Ovary (tissue), 3 donors: Measurements from ENCODE around the gene UGT2A3.

ENCODE experiments used
- CTCF ChIP-seq, 3 donors: fragments of 450-650 bp in 2 of 3; fragments of 200-600 bp in 1 of 3; IDR thresholded peaks; one replicate each; pipeline versions ENCODE4 v1.5.1 to v1.8.0; 2016 to 2022; ENCODE audit warnings: antibody characterized with exemption in 3 of 3, mild to moderate bottlenecking in 1 of 3
- EP300 ChIP-seq: sonication (generic); formaldehyde crosslinking; IDR thresholded peaks from one replicate; pipeline ENCODE4 v1.6.1; 2017; ENCODE audit warnings: antibody characterized with exemption
- POLR2A ChIP-seq: fragments of 450-650 bp; IDR thresholded peaks from one replicate; pipeline ENCODE4 v1.6.1; 2017; ENCODE audit warnings: antibody characterized with exemption, mild to moderate bottlenecking, moderate library complexity
- donor health status: DM: no; HTN: no; CAD: no.

- TF ChIP-seq CTCF (IDR thresholded peaks at IDR 0.05) (no peak), POLR2A (no peak), EP300 (no peak)
Observed at GRCh38 chr4:68907245-68907644, 44.4 kb downstream of the UGT2A3 start.
